DMS153 treated with DMSO at 0.1 percent for 48 hours (cell line): Measurements from ENCODE around the gene CPSF2.

Experiments used
- DNase-seq: peaks from one replicate; lab custom pipeline; 2025; ENCODE audit not compliant: unreplicated experiment; lab: John Stamatoyannopoulos, UW

Gene CPSF2

DNA sequence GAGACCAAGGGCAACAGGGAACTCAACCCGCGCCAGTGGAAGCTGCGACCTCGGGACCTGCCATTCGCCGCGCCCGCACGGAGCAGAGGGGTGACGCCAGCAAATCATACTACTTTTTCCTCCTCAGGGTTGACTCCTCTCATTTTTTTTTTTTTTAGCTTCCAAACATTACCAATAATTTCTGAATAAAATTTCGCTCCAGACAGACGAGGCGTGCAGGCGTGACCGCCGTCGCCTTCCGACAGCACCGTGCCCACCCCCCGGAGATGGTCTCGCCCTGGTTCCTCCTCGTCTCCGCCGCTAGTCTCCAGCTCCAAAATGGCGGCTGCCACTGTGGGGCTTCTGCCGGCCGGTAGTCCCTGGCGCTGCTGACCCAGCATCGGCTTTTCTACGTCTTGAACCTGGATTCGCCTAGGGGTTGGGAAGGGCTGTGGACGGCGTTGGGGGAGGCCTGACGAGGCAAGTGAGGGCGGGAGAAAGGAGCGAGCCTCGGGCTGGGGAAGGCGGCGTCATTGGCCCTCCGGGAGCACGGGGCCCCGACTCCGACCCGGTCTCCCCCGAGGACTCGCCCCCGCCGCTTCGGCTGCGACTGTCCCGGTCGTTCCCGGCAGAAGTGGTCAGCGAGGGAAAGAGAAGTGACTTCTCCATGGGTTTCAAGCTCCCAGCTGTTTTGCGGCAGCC, at the start of gene CPSF2, which contains the start of gene NDUFB1:
Gene CPSF2, plus strand, starts transcription at position 300 of the 681 bp plus-strand sequence. CDS start 9,016 bp downstream, outside the sequence.
Gene NDUFB1, minus strand, starts transcription at position 37 of the 681 bp plus-strand sequence. CDS start 4,069 bp downstream, outside the sequence.
- DNase-seq: peak; percentile 47

DNA sequence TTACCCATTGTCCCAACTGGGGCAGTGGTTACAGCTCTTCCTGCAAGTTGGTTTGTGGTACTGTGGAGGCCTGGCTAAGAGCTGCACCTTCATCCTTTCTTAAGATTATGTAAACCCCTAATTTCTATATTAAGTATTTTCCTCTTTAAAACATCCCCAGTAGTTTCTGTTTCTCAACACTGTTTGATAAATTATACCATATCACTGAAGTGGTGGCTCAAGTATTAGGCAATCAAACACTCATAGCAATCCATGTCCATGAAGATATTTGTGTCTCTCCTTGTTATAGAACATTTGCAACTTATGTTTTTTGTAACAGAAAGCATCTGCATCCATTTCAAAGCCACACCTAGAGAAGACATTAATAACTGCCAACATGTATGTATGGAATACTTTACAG, 47.2 kb upstream of the CPSF2 start:
- DNase-seq: no peak

DNA sequence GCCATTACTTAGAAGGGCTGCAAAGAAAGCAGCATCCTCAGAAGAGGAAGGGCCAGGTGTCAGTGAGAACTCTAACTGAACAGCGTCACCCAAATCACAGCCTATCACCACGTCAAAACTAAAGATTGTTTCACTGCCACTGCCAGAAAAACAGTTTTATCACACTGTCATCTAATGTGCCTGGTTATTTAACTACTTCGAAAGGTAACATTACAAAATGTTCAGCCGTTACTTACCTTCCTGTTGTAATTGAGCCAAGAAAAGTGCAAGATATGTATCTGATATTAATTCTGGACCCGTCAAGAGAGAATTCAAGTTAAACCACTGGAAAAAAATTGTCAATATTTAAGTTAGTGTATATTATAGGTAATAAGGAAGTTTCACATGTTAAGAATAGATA, 33.3 kb upstream of the CPSF2 start:
- DNase-seq: no peak

DNA sequence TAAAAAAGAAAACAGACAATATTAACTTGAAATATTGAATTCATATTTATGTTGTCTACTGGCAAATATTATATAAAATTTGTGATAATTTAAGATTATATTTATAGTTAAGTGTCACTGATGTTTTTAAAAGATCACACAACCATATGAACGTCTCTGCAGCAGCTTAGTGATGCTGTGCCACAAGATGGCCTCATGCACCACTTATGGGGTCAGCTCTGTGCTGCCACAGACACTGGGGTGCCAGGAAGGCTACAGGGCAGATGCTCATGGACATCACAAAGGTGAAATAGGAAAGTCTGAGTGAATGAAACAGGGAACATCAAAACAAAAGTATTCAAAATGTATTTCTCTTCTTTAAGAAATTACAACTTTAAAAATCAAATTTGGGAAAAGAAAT, 28.4 kb upstream of the CPSF2 start:
- no peak for DNase-seq

- no peak for DNase-seq
Measured at GRCh38 chr14:92099802-92100201, 22.0 kb upstream of the CPSF2 start.

DNA sequence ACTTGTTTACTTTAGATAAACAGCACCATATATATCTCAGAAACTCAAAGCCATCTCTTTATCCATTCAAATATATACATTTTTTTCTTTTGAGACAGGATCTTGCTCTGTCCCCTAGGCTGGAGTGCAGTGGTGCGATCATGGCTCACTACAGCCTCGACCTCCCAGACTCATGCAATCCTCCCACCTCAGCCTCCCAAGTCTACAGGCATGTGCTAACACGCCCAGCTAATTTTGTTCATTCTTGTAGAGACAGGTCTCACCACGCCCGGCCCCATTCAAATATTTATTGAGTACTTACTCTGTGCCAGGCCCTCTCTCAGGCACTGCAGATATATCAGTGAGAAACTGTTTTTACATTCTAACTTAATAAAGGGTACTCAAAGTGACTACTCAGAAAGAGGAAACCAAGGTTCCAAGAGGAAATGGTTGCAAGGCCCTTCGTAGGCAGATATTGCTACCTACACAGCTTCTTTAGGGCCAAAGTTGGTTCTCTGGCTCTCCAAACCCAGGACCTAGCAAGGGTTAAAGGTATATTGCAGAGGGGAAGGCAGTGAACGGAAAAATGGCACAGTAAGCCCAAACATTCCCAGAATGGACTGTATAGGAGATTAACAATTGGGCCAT, 18.3 kb upstream of the CPSF2 start:
- DNase-seq: no peak

DNA sequence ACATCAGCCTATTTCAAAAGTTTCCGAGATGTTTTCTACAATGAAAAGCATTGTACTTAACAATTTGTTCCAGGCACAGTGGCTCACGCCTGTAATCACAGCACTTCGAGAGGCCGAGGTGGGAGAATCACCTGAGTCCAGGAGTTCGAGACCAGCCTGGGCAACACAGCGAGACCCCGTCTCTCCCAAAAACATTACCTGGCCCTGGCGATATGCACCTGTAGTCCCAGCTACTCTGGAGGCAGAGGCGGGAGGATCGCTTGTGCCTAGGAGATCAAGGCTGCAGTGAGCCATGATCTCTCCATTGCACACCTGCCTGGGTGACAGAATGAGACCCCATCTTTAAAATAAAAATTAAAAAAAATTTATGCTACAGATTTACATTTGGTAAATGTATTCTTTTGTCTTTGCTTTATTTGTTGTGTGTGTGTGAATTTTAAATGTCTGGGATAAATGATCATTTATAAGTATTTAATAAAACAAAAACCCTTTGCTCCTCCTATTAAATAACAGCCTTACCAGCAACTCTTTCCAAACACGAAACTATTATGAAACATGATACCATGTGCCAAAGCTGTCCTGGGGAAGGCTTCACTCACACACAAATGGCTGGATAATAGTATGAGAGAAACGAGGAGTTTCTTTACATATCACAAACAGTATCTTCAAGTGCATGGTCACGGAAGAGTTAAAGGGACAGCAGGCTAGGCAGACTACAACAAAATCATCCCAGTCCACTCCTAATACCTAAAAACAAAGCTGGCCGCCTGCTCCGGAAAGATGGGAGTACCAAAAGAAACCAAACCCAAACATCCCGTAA, 16.5 kb upstream of the CPSF2 start:
- DNase-seq: no peak

- no peak for DNase-seq
Measured at GRCh38 chr14:92105893-92106142, 16.0 kb upstream of the CPSF2 start.

- peak; percentile 93 for DNase-seq
Measured at GRCh38 chr14:92106143-92106926, 15.4 kb upstream of the CPSF2 start, which contains the start of gene ATXN3. TSS of gene ATXN3 (minus strand) at chr14:92106582. CDS start at chr14:92106552, 30 bp downstream.

DNA sequence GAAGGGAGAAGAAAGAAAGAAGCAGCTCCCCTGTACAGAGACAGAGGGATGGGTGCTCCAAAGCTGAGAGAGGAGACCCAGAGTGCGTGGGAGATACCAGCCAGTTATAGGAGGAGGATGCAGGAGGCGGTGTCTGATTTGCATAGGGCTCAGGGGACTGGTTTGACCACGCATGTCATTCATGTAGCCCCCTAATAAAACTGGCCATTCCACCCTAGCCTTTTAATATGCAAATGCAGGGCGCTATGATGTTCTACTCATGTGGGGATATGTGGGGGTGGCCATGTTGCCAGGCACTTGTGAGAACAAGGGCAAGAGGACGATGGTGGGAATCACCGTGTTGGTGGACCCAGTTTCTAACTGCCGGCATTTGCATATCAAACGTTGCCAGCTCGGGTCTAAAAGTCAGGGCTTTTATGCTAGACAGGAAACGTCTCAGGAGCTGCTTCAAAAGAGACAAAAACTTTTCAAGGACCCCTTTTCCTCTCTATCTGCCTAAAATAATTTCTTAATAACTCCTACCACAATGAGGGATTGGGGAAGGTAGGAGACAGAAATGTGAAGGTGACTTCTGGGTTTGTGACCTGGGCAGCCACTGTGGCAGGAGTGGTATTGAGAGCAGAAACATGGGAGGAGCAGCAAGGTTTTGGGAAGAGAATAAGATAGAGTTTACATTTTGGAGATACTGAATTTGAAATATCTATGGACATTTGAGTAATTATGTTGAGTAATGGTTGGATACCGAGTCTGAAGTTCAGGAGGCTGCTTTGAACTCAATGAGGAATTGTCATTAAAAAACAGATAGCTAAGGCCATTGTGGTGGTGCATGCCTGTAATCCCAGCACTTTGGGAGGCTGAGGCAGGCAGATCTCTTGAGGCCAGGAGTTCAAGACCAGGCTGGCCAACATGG, 13.2 kb upstream of the CPSF2 start:
- no peak for DNase-seq

DNA sequence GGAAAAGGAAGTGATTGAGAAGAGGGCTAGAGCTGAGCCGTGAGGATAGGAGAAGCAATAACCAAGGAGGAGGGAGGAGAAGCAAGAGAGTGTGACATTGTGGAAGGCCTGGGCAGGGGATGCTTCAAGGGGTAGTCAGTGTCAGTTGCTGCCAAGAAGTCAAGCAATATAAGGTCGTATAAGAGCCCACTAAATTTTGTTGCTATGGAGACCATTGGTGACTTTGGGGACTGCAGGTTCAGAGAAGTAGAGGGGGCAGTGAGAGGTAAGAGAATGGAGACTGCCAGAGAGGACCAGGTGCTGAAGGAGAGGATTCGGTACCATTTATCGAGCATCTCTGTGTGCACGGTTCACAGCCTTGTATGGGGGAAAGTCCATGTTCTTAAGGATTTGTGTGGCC, 12.3 kb upstream of the CPSF2 start:
- DNase-seq: no peak

GRCh38 chr14:92121207-92121669, 531 bp upstream of the CPSF2 start:
- no peak for DNase-seq

DNA sequence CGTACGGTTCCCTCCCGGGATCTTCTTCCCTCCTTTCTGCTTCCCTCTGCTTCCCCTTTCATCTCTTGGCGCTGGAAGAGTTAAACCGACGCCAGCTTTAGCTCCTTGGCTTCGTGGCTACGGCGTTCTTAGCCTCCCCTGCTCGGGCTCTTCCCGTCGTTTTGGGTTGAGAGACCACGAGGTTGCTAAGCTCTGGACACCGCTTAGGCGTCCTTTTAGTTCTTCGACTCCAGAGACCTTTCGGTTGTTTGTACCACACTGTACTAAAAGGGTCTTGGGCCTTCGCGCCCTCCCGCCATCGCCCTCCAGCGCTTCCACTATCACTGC, 545 bp downstream of the CPSF2 start:
- no peak for DNase-seq

DNA sequence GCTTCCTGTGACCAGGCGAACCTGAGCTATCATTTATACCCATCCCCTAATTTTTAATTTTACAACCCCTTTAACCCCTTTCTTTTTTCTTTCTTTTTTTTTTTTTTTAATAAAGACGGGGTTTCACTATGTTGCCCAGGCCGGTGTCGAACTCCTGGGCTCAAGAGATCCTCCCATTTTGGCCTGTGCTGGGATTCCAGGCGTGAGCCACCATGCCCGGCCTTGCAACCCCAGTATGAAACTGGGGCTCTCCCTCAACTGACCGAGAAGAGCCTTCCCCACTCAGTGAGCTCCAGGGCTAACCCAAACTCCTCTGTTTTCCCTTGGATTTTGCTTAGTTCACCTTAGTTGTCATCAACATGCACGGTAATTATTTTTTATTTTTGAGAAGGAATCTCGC, 992 bp downstream of the CPSF2 start:
- no peak for DNase-seq

DNA sequence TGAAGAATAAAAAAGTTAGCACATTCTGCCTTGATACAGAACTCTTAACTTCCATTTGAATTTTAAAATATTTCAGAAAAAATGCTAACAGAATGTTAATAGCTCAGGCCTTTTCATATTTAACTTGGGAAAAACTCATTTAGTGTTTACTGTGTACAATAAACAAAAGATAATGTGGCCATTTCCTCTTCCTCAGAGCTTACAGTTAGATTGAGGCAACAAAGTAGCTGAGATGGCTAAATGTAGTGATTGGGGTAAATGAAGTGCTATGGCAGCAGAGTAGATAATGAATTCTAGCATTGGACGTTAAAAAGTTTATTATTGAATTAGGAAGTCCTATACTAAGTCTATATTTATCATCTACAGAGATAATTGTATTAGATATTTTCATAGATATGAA, 12.7 kb downstream of the CPSF2 start:
- no peak for DNase-seq

GRCh38 chr14:92135269-92135668, 13.5 kb downstream of the CPSF2 start:
- DNase-seq: no peak

GRCh38 chr14:92143309-92143708, 21.5 kb downstream of the CPSF2 start:
- DNase-seq: no peak

- DNase-seq: no peak
Measured at GRCh38 chr14:92143962-92144361, 22.2 kb downstream of the CPSF2 start.

DNA sequence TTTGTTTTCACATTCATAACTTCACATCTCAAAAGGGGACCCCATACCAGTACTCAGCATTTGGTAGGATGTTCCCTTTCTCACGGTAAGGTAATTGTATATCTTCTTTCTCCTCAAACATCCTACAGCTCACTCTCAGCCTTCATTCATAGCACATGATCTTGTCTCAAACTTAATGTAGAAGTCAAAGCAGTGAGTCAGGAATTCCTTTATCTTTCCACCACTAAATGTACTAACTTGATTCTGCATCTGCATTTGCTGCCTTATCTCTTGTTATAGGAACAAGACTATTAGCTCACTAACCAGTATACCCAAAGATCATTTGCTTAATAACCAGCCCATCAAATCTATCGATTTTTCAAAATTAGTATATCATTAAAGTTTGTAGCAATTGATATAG, 22.9 kb downstream of the CPSF2 start:
- no peak for DNase-seq

- DNase-seq: no peak
Measured at GRCh38 chr14:92153581-92153980, 31.8 kb downstream of the CPSF2 start.
